GM23248 (cell line): ENCODE results near the gene B4GALT2. TPM values are rescaled to one million over a fixed set of nuclear protein-coding genes. Genes with fewer than 3 reads are reported as not detected.

ENCODE experiments used
- DNase-seq: peaks from one replicate; pipeline ENCODE4 v3.0.0-alpha.2; 2015
- H2AFZ ChIP-seq: fragments of 200-600 bp; sonication (generic); 2 replicates; pipeline ENCODE4 v1.6.1; 2016; ENCODE audit warnings: antibody characterized with exemption
- H3F3A ChIP-seq: fragments of 200-600 bp; sonication (generic); 2 replicates; pipeline ENCODE4 v1.6.1; 2016; ENCODE audit warnings: mild to moderate bottlenecking, antibody characterized with exemption, mixed run types; ENCODE audit not compliant: insufficient read depth
- H3K27ac ChIP-seq: fragments of 200-600 bp; sonication (generic); 2 replicates; pipeline ENCODE4 v1.5.1; 2016; ENCODE audit warnings: mild to moderate bottlenecking
- H3K27me3 ChIP-seq: fragments of 200-600 bp; sonication (generic); replicated peaks from 2 replicates; pipeline ENCODE4 v1.6.1; 2016; ENCODE audit warnings: mild to moderate bottlenecking; ENCODE audit not compliant: insufficient read depth
- H3K36me3 ChIP-seq: fragments of 200-600 bp; sonication (generic); 2 replicates; pipeline ENCODE4 v1.6.1; 2016; ENCODE audit warnings: low read depth, mild to moderate bottlenecking
- H3K4me1 ChIP-seq: fragments of 200-600 bp; sonication (generic); 2 replicates; pipeline ENCODE4 v1.6.1; 2016; ENCODE audit warnings: mild to moderate bottlenecking; ENCODE audit not compliant: insufficient read depth
- H3K4me2 ChIP-seq: fragments of 200-600 bp; sonication (generic); one replicate; pipeline ENCODE4 v1.6.1; 2016; ENCODE audit warnings: mild to moderate bottlenecking; ENCODE audit not compliant: unreplicated experiment
- H3K4me3 ChIP-seq: fragments of 200-600 bp; sonication (generic); 2 replicates; pipeline ENCODE4 v1.5.1; 2016; ENCODE audit warnings: mild to moderate bottlenecking
- H3K79me2 ChIP-seq: fragments of 200-600 bp; sonication (generic); 2 replicates; pipeline ENCODE4 v1.6.1; 2016; ENCODE audit warnings: mild to moderate bottlenecking; ENCODE audit not compliant: insufficient read depth
- H3K9ac ChIP-seq: fragments of 200-600 bp; sonication (generic); 2 replicates; pipeline ENCODE4 v1.6.1; 2016; ENCODE audit warnings: mild to moderate bottlenecking
- H3K9me2 ChIP-seq: fragments of 200-600 bp; sonication (generic); 2 replicates; pipeline ENCODE4 v1.6.1; 2016; ENCODE audit warnings: mixed run types, mild to moderate bottlenecking, moderate library complexity; ENCODE audit not compliant: insufficient read depth
- H3K9me3 ChIP-seq: fragments of 200-600 bp; sonication (generic); one replicate; pipeline ENCODE4 v1.6.1; 2017; ENCODE audit warnings: low read depth
- H4K20me1 ChIP-seq: fragments of 200-600 bp; sonication (generic); 2 replicates; pipeline ENCODE4 v1.6.0; 2016; ENCODE audit not compliant: insufficient read depth
- EZH2 ChIP-seq: fragments of 200-600 bp; sonication (generic); IDR thresholded peaks from 2 replicates; pipeline ENCODE4 v1.6.1; 2018; ENCODE audit warnings: antibody characterized with exemption, mild to moderate bottlenecking; ENCODE audit not compliant: insufficient read depth, poor library complexity, severe bottlenecking
- EZH2phosphoT487 ChIP-seq: fragments of 200-600 bp; sonication (generic); IDR thresholded peaks from 2 replicates; pipeline ENCODE4 v1.6.1; 2018; ENCODE audit warnings: antibody characterized with exemption, moderate library complexity, mild to moderate bottlenecking, low read depth; ENCODE audit not compliant: insufficient read depth
- WGBS, 2 experiments: methylation state at CpG; one replicate each; pipeline ENCODE4 v1.1.6; 2015 to 2017; ENCODE audit warnings: low lambda C conversion rate in 2 of 2, low coverage in 1 of 2; ENCODE audit errors: missing lambda C conversion rate in 2 of 2; 5-methylcytosine and 5-hydroxymethylcytosine counted together
- in situ Hi-C: fragments of 300-500 bp; cut with MboI; formaldehyde crosslinking; loops from 2 replicates; pipeline ENCODE4 v1.15.0; 2020
- polyA plus RNA-seq: library from polyadenylated mRNA; unstranded; fragments of >200 nt; fragmentation: Nextera tagmentation; extraction: Ambion mirVana; gene quantifications from 2 replicates; pipeline ENCODE4 v1.2.1, GENCODE V29; 2016
- total RNA-seq: library from RNA; depleted of rRNA; stranded (reverse); fragments of >200 nt; shearing (Covaris generic); gene quantifications from 2 replicates; pipeline ENCODE4 v1.2.3, GENCODE V29; 2014

Gene B4GALT2
- total and polyA plus RNA-seq, 2 experiments from 2014 or later, result 27.3 to 221 TPM

DNA sequence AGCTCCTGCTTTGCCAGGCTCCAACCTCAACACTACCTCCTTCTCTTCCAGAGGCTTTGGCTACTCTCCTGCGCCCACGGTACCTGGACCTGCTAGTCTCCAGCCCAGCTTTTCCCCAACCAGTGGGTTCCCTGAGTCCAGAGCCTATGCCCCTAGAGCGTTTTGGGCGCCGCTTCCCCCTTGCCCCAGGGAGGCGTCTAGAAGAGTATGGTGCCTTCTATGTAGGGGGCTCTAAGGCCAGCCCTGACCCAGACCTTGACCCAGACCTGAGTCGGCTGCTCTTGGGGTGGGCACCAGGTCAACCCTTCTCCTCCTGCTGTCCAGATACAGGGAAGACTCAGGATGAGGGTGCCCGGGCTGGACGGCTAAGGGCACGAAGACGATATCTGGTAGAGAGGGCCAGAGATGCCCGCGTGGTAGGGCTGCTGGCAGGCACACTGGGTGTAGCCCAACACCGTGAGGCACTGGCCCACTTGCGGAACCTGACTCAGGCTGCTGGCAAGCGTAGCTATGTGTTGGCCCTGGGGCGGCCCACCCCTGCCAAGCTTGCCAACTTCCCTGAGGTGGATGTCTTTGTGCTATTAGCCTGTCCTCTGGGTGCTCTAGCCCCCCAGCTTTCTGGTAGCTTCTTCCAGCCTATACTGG, 7.6 kb upstream of the B4GALT2 start:
- Histone ChIP-seq H3K9me2 (no peaks in the 10 kb centered on the region), H3K9ac (no peak overlapping the region), H2AFZ (no peak overlapping the region), H3K4me1 (peaks cover 14% of the 10 kb centered on the region; the same call in 1 of the 2 replicates), H3K9me3 (no peaks in the 10 kb centered on the region), H3K36me3 (no peaks in the 10 kb centered on the region), H3K27ac (no peak overlapping the region), H3F3A (peaks cover 15% of the 10 kb centered on the region), H3K4me2 (no peak overlapping the region), H3K79me2 (peaks cover 32% of the 10 kb centered on the region), H3K27me3 (no peaks in the 10 kb centered on the region), H3K4me3 (no peak overlapping the region), H4K20me1 (no peaks in the 10 kb centered on the region)
- in situ Hi-C loops, result no loop called here
- DNase-seq, result no peak
- TF ChIP-seq EZH2phosphoT487 (no peak), EZH2 (no peak)
- WGBS, 2 experiments, result 92% methylated on average over 17 of the region's 17 CpGs

DNA sequence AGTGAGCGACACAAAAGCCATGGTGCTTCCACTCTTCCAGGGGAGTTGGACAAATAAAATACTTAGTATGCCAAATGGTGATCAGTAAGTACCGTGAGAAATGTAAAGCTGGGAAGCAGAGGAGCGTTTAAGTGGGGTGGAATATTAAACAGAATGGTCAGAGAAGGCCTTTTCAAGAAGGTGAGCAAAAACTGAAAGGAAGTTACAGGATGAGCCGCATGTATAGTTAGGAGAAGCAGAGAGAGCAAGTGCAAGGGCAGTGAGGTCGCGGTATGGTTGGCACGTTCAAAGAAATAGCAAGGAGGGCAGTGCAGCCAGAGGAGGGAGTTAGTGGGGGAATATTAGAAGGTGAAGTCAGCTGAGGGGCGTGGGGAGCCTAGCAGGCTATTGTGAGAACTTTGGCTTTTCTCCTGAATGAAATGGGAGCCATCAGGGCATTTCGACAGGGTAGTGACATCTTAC, 5.0 kb upstream of the B4GALT2 start:
- no peaks in the 10 kb centered on the region for H3K27me3 ChIP-seq
- peaks cover 10% of the 10 kb centered on the region; the same call in 1 of the 2 replicates for H3K36me3 ChIP-seq
- H3F3A ChIP-seq, result peaks cover 17% of the 10 kb centered on the region
- 0 out of 2 replicates have a peak overlapping the region, but pooled peaks have one; percentile 77 for H3K27ac ChIP-seq
- peak overlapping the region; percentile 96 for H3K4me2 ChIP-seq
- peaks cover 24% of the 10 kb centered on the region; the same call in 1 of the 2 replicates for H3K4me1 ChIP-seq
- no peaks in the 10 kb centered on the region for H4K20me1 ChIP-seq
- 70 to 74% methylated on average over 9 of the region's 9 CpGs for WGBS, 2 experiments
- no peaks in the 10 kb centered on the region for H3K9me3 ChIP-seq
- in situ Hi-C loops, result no loop called here
- peaks cover 56% of the 10 kb centered on the region for H3K79me2 ChIP-seq
- TF ChIP-seq EZH2phosphoT487, result no peak
- no peak for TF ChIP-seq EZH2
- H3K4me3 ChIP-seq, result peak overlapping the region; percentile 95
- no peaks in the 10 kb centered on the region for H3K9me2 ChIP-seq
- no peak for DNase-seq
- peak overlapping the region; percentile 96 for H3K9ac ChIP-seq
- peak overlapping the region; percentile 87 for H2AFZ ChIP-seq

DNA sequence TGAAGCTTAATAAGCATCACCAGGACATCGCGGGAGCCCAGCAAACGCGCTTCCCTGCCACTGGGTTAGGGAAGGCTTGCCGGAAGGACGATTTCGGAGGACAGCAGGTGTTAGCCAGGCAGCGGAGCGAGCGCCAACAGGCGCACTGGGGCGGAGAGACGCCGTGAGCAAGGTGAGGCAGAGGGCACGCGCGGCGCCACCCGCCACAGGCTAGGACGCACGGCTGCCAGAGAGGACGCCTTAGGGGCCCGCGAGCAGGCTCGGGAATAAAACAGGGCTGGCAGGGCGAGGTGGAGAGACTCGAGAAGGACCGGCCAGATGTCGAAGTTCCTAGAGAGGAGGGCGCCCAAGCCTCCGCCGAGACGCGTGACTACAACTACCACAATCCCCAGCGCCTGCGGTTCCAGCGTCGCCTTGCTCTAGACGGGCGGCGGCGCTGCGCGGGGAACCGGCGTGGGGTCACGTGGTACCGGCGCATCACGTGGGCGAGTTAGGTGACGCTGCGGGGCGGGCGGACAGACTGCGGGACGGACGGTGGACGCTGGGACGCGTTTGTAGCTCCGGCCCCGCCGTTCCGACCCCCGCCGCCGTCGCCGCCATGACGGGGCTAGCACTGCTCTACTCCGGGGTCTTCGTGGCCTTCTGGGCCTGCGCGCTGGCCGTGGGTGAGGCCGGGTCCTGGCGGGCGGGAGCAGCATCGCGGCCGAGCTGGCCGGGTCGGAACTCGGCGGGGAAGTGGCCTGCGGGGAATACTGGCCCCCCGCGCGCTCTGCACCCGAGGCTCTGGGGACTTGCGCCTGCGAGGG, 4.4 kb upstream of the B4GALT2 start, which contains the start of gene ATP6V0B:
ATP6V0B (plus strand) TSS at position 518 of the 806 bp plus-strand sequence; CDS start at position 599, 81 bp downstream.
- H3K4me3 ChIP-seq, result peak within 1 kb of the TSS; percentile 95
- peaks cover 58% of the 10 kb centered on the region for H3K79me2 ChIP-seq
- no peaks in the 10 kb centered on the region for H3K9me3 ChIP-seq
- no peaks in the 10 kb centered on the region for H4K20me1 ChIP-seq
- peak within 1 kb of the TSS; percentile 77 for H3K27ac ChIP-seq
- peak within 1 kb of the TSS; percentile 96 for H3K4me2 ChIP-seq
- H3K4me1 ChIP-seq, result peaks cover 24% of the 10 kb centered on the region; the same call in 1 of the 2 replicates
- H3K9me2 ChIP-seq, result no peaks in the 10 kb centered on the region
- peaks cover 10% of the 10 kb centered on the region; the same call in 1 of the 2 replicates for H3K36me3 ChIP-seq
- peak within 1 kb of the TSS; percentile 96 for H3K9ac ChIP-seq
- peak; percentile 99 for DNase-seq
- H3K27me3 ChIP-seq, result no peaks in the 10 kb centered on the region
- TF ChIP-seq EZH2 (no peak), EZH2phosphoT487 (no peak)
- WGBS, 2 experiments, result 2 to 3% methylated on average over 49 to 77 of the region's 93 CpGs
- in situ Hi-C loops, result no loop called here
- peaks cover 14% of the 10 kb centered on the region; the same call in 1 of the 2 replicates for H3F3A ChIP-seq
- peak within 1 kb of the TSS; percentile 87 for H2AFZ ChIP-seq

DNA sequence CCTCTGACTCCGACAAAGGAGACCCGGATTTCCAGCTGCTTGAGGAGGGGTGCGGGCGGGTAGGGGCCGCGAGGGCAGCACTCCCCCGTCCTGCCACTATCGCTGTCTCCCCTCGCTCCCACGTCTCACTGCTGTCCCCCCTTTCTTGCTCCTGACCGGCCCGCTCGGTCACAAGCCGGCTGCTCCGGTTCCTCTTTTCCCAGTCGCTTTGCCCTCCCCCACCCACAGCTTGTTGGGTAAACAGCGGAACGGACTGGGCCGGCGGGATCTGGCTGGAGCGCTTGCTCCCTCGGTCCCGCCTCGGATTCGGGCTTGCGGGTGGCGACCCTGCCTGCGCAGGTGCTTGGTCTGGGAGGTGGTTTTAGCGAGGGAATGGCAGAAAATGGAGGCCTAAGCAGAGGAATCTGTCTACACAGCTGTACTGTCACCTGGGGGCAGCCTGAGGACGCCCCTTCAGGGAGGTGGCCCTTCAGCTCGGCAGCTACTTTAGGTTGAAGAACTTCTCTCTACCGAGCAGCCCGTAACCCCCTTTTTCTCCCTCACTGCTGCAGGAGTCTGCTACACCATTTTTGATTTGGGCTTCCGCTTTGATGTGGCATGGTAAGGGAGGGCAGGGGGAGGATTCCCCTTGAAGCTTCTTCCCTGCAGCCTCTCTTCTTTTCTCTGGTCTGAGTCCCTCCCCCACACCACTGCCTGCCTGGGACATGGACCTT, 3.6 kb upstream of the B4GALT2 start:
- H3K36me3 ChIP-seq, result peaks cover 10% of the 10 kb centered on the region; the same call in 1 of the 2 replicates
- H3K27ac ChIP-seq, result peak overlapping the region; percentile 77
- H2AFZ ChIP-seq, result peak overlapping the region; percentile 87
- peak overlapping the region; percentile 96 for H3K4me2 ChIP-seq
- whole genome bisulfite sequencing, 2 experiments, result 2 to 5% methylated on average over 24 to 33 of the region's 34 CpGs
- H3F3A ChIP-seq, result peaks cover 14% of the 10 kb centered on the region; the same call in 1 of the 2 replicates
- H3K9me3 ChIP-seq, result no peaks in the 10 kb centered on the region
- peak overlapping the region; percentile 96 for H3K9ac ChIP-seq
- H4K20me1 ChIP-seq, result no peaks in the 10 kb centered on the region
- TF ChIP-seq EZH2phosphoT487 (no peak), EZH2 (no peak)
- no peaks in the 10 kb centered on the region for H3K9me2 ChIP-seq
- H3K4me1 ChIP-seq, result peaks cover 29% of the 10 kb centered on the region
- no peaks in the 10 kb centered on the region for H3K27me3 ChIP-seq
- H3K4me3 ChIP-seq, result peak overlapping the region; percentile 95
- in situ Hi-C loops, result no loop called here
- DNase-seq, result peak; percentile 67
- peaks cover 63% of the 10 kb centered on the region for H3K79me2 ChIP-seq
